NOMO-1 treated with dmso at 0.1 percent for 144 hours (cell line): ENCODE results near the gene CABLES2.

Experiments used
- DNase-seq: peaks from one replicate; lab custom pipeline; 2025; ENCODE audit not compliant: unreplicated experiment; lab: John Stamatoyannopoulos, UW

CABLES2 gene

GRCh38 chr20:62361799-62362589 lies 45.1 kb downstream of the CABLES2 start:
- DNase-seq = no peak

- no peak for DNase-seq
Observed at GRCh38 chr20:62360854-62361798, 46.0 kb downstream of the CABLES2 start.

- no peak for DNase-seq
Observed at GRCh38 chr20:62359491-62360121, 47.5 kb downstream of the CABLES2 start.

- DNase-seq = no peak
Observed at GRCh38 chr20:62359043-62359490, 48.0 kb downstream of the CABLES2 start.

- DNase-seq = no peak
Observed at GRCh38 chr20:62358171-62359042, 48.7 kb downstream of the CABLES2 start.

GRCh38 chr20:62357681-62358080 lies 49.4 kb downstream of the CABLES2 start:
- no peak for DNase-seq

GRCh38 chr20:62357187-62357667 lies 49.9 kb downstream of the CABLES2 start:
- DNase-seq = no peak

GRCh38 chr20:62356589-62357186 lies 50.4 kb downstream of the CABLES2 start:
- no peak for DNase-seq

GRCh38 chr20:62355878-62356588 lies 51.1 kb downstream of the CABLES2 start:
- DNase-seq = no peak

GRCh38 chr20:62355516-62355877 lies 51.6 kb downstream of the CABLES2 start:
- no peak for DNase-seq

GRCh38 chr20:62354811-62355341 lies 52.2 kb downstream of the CABLES2 start:
- no peak for DNase-seq

GRCh38 chr20:62354031-62354808 lies 52.9 kb downstream of the CABLES2 start:
- no peak for DNase-seq

GRCh38 chr20:62353289-62354030 lies 53.6 kb downstream of the CABLES2 start:
- no peak for DNase-seq

GRCh38 chr20:62352402-62353288 lies 54.4 kb downstream of the CABLES2 start:
- DNase-seq = no peak

GRCh38 chr20:62351469-62352401 lies 55.4 kb downstream of the CABLES2 start:
- DNase-seq = no peak
